ENCODE results near the gene LMOD1. TPM values are rescaled to one million over a fixed set of nuclear protein-coding genes. Genes with fewer than 3 reads are reported as not detected.

Gene LMOD1
- total and polyA plus RNA-seq, 2 of the 8 experiments (the other 6 are each of a cell fraction or from before 2014, with no cell fraction given), result 0.77 to 1.4 TPM

- Histone ChIP-seq H2AK5ac (ENCODE audit: low read depth, low read length) (no peak overlapping the region), H3K36me3 (ENCODE audit: control insufficient read depth in 2 of 4, insufficient read depth in 4 of 4, low read length in 3 of 4) (no peaks in the 10 kb centered on the region), H3K9ac (replicated peaks in 1 of 4; ENCODE audit: extremely low read depth in 1 of 4, low read depth in 3 of 4, low read length in 3 of 4) (no peak overlapping the region), H3K4me2 (ENCODE audit: insufficient read depth in 1 of 2, low read depth in 2 of 2, low read length in 2 of 2) (no peak overlapping the region), H3K27ac (ENCODE audit: low read depth, low read length) (no peak overlapping the region), H2BK120ac (replicated peaks; ENCODE audit: low read depth, low read length) (no peak overlapping the region), H3K23ac (ENCODE audit: insufficient read length) (no peak overlapping the region), H4K20me1 (replicated peaks in 1 of 2; ENCODE audit: control insufficient read depth in 1 of 2, insufficient read depth in 2 of 2, low read length in 2 of 2) (no peaks in the 10 kb centered on the region), H3K56ac (replicated peaks; ENCODE audit: insufficient read length, low read depth, low read length) (no peak overlapping the region), H3K79me2 (ENCODE audit: control insufficient read depth in 1 of 2, insufficient read depth in 2 of 2, low read length in 2 of 2) (no peaks in the 10 kb centered on the region), H3K4ac (replicated peaks; ENCODE audit: insufficient read length, low read depth, low read length) (no peak overlapping the region), H4K91ac (replicated peaks; ENCODE audit: insufficient read length, low read length) (no peak overlapping the region), H2BK5ac (ENCODE audit: low read depth, low read length) (no peak overlapping the region), H3K4me3 (ENCODE audit: extremely low read depth in 1 of 4, insufficient read depth in 2 of 4, low read depth in 3 of 4, low read length in 4 of 4) (no peak overlapping the region), H3K79me1 (ENCODE audit: low read depth, low read length) (no peaks in the 10 kb centered on the region), H2BK20ac (ENCODE audit: low read length) (no peak overlapping the region), H4K5ac (ENCODE audit: insufficient read length, low read depth, low read length) (no peak overlapping the region), H2AFZ (ENCODE audit: low read length) (no peak overlapping the region), H3K4me1 (replicated peaks in 1 of 4; ENCODE audit: control insufficient read depth in 3 of 4, insufficient read depth in 4 of 4, low read length in 3 of 4) (no peaks in the 10 kb centered on the region; a peak in 1 of 7 replicates), H2BK12ac (ENCODE audit: low read depth, low read length) (no peak overlapping the region; the same call in 1 of the 2 replicates), H2BK15ac (ENCODE audit: low read length) (peak overlapping the region; percentile 72; the same call in 1 of the 2 replicates), H3K23me2 (ENCODE audit: low read depth, low read length) (no peaks in the 10 kb centered on the region), H3K18ac (ENCODE audit: extremely low read depth, low read length) (no peak overlapping the region; the same call in 1 of the 2 replicates), H3K9me3 (ENCODE audit: insufficient read depth in 2 of 2, low read depth in 1 of 2, low read length in 1 of 2) (no peaks in the 10 kb centered on the region), H4K8ac (ENCODE audit: extremely low read depth, insufficient read depth, low read length) (no peak overlapping the region), H3K14ac (ENCODE audit: insufficient read length) (no peak overlapping the region), H3K27me3 (replicated peaks in 1 of 4; ENCODE audit: control insufficient read depth in 3 of 4, extremely low read depth in 1 of 4, insufficient read depth in 3 of 4, low read length in 3 of 4) (no peaks in the 10 kb centered on the region)
- no peak for DNase-seq (ENCODE audit: low read depth in 1 of 2, low spot score in 2 of 2)
- no peak for FAIRE-seq
- POLR2A ChIA-PET (ENCODE audit: partially characterized antibody), result interaction anchor here (1.5 to 1.9 kb wide), 3 partner anchors 18 to 37 kb away, joined by 3 to 5 read pairs (median 3); no protein-coding TSS in a partner anchor
- CTCF ChIA-PET (ENCODE audit: partially characterized antibody), result interaction anchor here (0.8 to 4.0 kb wide), 5 partner anchors 15 to 39 kb away, joined by 3 to 22 read pairs (median 5); partner anchors contain the start of gene LMOD1
- WGBS, 2 experiments (ENCODE audit: extremely low coverage in 1 of 2, insufficient coverage in 1 of 2, insufficient read length in 1 of 2, insufficient replicate concordance in 2 of 2, low coverage in 1 of 2, low lambda C conversion rate in 2 of 2, missing lambda C conversion rate in 1 of 2), result 81% methylated on average over 5 of the region's 5 CpGs; no CpG with 5 or more reads in 1 of the 2 experiments
- TF ChIP-seq SP4 (IDR thresholded peaks at IDR 0.05; ENCODE audit: low read length), result no peak
- no peak for TF ChIP-seq NRF1 (IDR thresholded peaks at IDR 0.05; ENCODE audit: low read depth, low read length)
- TF ChIP-seq CBX8 (IDR thresholded peaks at IDR 0.05; ENCODE audit: borderline replicate concordance, low read depth, low read length), result no peak
- no peak for TF ChIP-seq TAF1 (IDR thresholded peaks at IDR 0.05; ENCODE audit: low read depth, low read length)
- TF ChIP-seq, protein P1, sequence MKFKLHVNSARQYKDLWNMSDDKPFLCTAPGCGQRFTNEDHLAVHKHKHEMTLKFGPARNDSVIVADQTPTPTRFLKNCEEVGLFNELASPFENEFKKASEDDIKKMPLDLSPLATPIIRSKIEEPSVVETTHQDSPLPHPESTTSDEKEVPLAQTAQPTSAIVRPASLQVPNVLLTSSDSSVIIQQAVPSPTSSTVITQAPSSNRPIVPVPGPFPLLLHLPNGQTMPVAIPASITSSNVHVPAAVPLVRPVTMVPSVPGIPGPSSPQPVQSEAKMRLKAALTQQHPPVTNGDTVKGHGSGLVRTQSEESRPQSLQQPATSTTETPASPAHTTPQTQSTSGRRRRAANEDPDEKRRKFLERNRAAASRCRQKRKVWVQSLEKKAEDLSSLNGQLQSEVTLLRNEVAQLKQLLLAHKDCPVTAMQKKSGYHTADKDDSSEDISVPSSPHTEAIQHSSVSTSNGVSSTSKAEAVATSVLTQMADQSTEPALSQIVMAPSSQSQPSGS (IDR thresholded peaks at IDR 0.05; ENCODE audit: low read length), result no peak
- TF ChIP-seq NANOG (IDR thresholded peaks at IDR 0.05; ENCODE audit: insufficient read depth, low read depth, low read length, poor library complexity, severe bottlenecking), result no peak
- no peak for TF ChIP-seq FOSL1 (IDR thresholded peaks at IDR 0.05; ENCODE audit: insufficient read depth, low read depth, low read length)
- TF ChIP-seq CHD2 (IDR thresholded peaks at IDR 0.05; ENCODE audit: low read length), result no peak
- TF ChIP-seq KDM1A (IDR thresholded peaks at IDR 0.05; ENCODE audit: borderline replicate concordance, low read length), result no peak
- TF ChIP-seq POLR2A (IDR thresholded peaks at IDR 0.05; ENCODE audit: control extremely low read depth in 1 of 2, low read depth in 2 of 2, low read length in 2 of 2), result no peak
- no peak for TF ChIP-seq SUZ12 (IDR thresholded peaks at IDR 0.05; ENCODE audit: low read length)
- TF ChIP-seq CHD1 (IDR thresholded peaks at IDR 0.05; ENCODE audit: low read depth, low read length), result no peak
- TF ChIP-seq YY1 (IDR thresholded peaks at IDR 0.05; ENCODE audit: low read depth, low read length), result no peak
- TF ChIP-seq JUND (IDR thresholded peaks at IDR 0.05; ENCODE audit: low read length), result no peak
Measured at GRCh38 chr1:201918343-201918742, 28.0 kb downstream of the LMOD1 start.
